SU-DHL-6 (cell line): ENCODE data around the gene CRK.

ENCODE experiments used
- CTCF ChIP-seq: fragments of 200-600 bp; sonication (generic); IDR thresholded peaks from one replicate; pipeline ENCODE4 v1.5.1; 2017; ENCODE audit warnings: antibody characterized with exemption, mild to moderate bottlenecking, low read length, moderate library complexity; ENCODE audit not compliant: insufficient read depth, poor library complexity, severe bottlenecking
- EZH2phosphoT487 ChIP-seq: fragments of 200-600 bp; sonication (generic), shearing (Covaris generic); conservative IDR thresholded peaks from 2 replicates; pipeline ENCODE4 v1.6.1; 2018; ENCODE audit warnings: mild to moderate bottlenecking, antibody characterized with exemption, low read length, moderate library complexity, mixed read lengths

- TF ChIP-seq CTCF (no peak), EZH2phosphoT487 (no peak)
Measured at GRCh38 chr17:1504866-1505265, 48.8 kb upstream of the CRK start.
